ENCODE results near the gene MOB4. TPM values are rescaled to one million over a fixed set of nuclear protein-coding genes. Genes with fewer than 3 reads are reported as not detected.

Gene MOB4
- total RNA-seq, result 15.6 and 33.8 TPM in 2 replicates

GRCh38 chr2:197515739-197516392 is at the start of gene MOB4:
Gene MOB4 (plus strand): TSS chr2:197516066. CDS start chr2:197516087, 21 bp downstream.

GRCh38 chr2:197499594-197500502 is 16.0 kb upstream of the MOB4 start, which contains the start of the genes HSPD1 and HSPE1:
Gene HSPD1 (minus strand): TSS chr2:197499840. CDS start chr2:197498848, 992 bp downstream.
Gene HSPE1 (plus strand): TSS chr2:197500379. CDS start chr2:197500437, 58 bp downstream.

Other genes starting within 250 kb of the MOB4 start
- gene ANKRD44, start 205.3 kb upstream of the MOB4 start, total RNA-seq, result 2.3 and 50.5 TPM in 2 replicates
- gene SF3B1, start 81.0 kb upstream of the MOB4 start, total RNA-seq, result 119 and 156 TPM in 2 replicates
- gene COQ10B, start 62.5 kb upstream of the MOB4 start, total RNA-seq, result 32.0 and 38.8 TPM in 2 replicates
- 204 and 241 TPM in 2 replicates for gene HSPD1, start 16.2 kb upstream of the MOB4 start, total RNA-seq
- gene HSPE1, start 15.7 kb upstream of the MOB4 start, total RNA-seq, result 124 and 151 TPM in 2 replicates
- gene RFTN2, start 159.5 kb downstream of the MOB4 start, total RNA-seq, result 0.29 and 1.9 TPM in 2 replicates
- 1.9 and 3.7 TPM in 2 replicates for gene MARS2, start 189.3 kb downstream of the MOB4 start, total RNA-seq